Glomerular endothelial cell (primary cell): ENCODE measurements around the gene CEP170B. TPM values are rescaled to one million over a fixed set of nuclear protein-coding genes. Genes with fewer than 3 reads are reported as not detected.
"Not testable (repeated sequence)": the region's sequence is repeated elsewhere in the genome, so short reads cannot be mapped to it uniquely, and the experiment has no call there.

Experiments used
- DNase-seq: peaks from one replicate; pipeline ENCODE4 v3.0.0-alpha.2; 2011; ENCODE audit warnings: low read depth, low spot score; ENCODE audit errors: extremely low read depth
- total RNA-seq: library from RNA; depleted of rRNA; stranded (reverse); fragments of >200 nt; gene quantifications from 2 replicates; pipeline ENCODE4 v1.2.3, GENCODE V29; 2015

The CEP170B gene
- total RNA-seq, 1 donor from 2014 or later, result 37.0 TPM

DNA sequence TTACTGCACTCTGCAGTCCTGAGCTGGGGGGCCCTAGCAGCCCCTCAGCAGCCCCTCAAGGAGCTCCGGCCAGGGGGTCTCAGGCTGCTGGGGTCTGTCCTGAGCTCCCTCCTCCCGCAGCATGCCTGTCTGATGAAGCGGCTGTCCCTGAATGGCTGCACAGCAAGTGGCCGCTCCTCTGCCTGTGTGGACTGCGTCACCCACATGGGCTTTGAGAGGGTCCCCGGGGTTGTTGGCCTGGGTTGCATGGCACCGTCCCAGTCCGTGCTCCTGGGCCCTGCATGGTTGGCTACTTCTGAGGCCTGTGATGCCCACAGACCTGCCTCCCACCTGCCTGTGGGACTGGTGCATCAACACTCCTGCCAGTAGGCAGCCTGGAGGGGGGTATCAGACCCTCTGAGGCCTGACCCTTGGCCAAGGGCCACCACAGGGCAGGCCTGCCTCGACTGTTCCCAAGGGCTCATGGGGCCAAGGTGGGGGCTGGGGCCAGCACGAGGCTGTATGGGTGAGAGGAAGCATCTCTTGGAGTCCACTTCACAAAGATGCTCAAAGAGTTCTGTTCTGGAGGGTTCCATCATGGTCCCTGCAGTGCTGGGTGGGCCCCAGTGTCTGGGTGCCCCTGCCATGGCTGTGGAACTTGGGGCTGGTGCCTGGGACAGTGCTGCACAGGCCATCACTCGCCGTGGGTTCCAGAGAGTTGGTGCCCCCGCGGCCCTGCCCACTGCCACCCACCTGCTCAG lies 12.2 kb downstream of the CEP170B start:
- DNase-seq, result no peak

DNA sequence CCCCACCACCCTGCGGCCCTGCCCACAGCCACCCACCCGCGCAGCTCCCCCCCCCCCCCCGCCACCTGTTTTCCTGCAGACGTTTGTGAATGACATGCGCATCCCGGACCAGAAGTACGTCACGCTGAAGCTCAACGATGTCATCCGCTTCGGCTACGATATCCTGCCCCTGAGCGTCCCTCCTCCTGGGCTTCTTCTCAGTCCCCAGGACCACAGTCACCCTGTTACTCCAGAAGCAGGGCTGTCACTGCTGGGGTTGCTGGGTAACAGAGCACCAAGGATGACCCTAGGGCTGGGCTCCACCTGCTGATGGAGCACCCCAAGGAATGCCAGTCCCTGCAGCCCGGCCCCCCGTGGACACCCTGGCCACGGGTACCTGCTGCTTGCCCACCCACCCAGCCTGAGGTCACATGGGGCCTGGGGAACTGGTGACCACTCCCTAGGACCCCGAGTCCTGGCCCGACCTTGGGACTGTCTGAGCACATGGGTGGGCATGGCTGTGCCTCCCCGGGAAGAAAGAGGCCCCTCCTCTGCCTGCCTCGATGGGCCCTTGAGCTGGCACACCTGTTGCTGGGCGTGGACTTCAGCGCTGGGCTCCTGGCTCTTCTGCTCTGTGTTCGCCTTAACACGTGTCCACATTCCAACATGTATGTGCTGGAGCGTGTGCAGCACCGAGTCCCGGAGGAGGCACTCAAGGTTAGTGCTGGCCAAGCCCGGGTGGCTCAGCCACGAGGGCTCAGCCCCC lies 12.9 kb downstream of the CEP170B start:
- DNase-seq, result no peak

- DNase-seq, result no peak
These were observed 13.5 kb downstream of the CEP170B start for GRCh38 chr14:104878582-104878981.

- no peak for DNase-seq
These were observed 14.3 kb downstream of the CEP170B start for GRCh38 chr14:104879201-104879982.

DNA sequence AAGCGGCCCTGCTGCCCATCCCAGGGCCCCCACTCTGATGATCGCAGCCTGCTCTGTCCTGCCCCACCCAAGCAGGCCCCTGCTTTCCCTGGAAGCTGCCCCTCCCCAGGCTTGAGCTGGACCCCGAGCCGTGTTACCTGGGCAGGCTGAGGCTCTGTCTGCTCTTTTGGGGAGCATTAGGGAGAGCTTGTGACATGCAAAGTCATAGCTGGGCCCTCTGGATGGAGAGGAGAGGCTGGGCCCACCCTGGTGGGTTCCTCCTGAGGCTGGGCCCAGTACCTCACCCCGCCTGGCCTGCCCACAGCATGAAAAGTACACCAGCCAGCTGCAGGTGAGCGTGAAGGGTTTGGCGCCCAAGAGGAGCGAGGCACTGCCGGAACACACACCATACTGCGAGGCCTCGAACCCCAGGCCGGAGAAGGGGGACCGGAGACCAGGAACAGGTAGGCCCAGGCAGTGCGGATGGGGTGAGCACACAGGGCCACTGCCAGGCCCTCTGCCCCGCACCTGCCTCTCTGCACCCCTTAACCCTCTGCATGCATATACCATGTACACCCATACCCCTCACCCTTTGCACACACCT lies 15.0 kb downstream of the CEP170B start:
- DNase-seq, result no peak

DNA sequence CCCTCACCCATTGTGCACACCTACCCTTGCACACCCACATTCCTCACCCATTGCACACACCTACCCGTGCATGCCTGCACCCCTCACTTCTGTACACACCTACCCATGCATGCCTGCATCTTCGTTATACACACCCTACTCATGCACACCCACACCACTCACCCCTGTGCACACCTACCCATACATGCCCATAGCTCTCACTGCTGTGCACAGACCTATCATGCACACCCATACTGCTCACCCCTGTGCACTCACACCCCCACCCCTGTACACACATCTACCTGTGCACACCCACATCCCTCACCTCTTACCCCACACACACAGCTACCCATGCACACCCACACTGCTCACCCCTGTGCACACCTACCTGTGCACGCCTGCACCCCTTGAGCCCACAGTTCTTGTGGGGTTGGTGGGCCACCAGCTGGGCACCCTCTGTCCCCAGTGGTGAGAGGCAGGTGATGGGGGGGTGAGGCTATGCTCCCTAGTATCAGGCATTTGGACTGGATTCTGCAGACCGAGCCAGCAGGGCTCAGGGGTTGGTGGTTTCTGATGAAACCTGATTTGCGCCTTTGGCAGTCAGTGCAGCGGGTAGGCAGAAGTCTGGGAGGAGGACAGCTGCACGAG lies 15.6 kb downstream of the CEP170B start:
- DNase-seq, result no peak

DNA sequence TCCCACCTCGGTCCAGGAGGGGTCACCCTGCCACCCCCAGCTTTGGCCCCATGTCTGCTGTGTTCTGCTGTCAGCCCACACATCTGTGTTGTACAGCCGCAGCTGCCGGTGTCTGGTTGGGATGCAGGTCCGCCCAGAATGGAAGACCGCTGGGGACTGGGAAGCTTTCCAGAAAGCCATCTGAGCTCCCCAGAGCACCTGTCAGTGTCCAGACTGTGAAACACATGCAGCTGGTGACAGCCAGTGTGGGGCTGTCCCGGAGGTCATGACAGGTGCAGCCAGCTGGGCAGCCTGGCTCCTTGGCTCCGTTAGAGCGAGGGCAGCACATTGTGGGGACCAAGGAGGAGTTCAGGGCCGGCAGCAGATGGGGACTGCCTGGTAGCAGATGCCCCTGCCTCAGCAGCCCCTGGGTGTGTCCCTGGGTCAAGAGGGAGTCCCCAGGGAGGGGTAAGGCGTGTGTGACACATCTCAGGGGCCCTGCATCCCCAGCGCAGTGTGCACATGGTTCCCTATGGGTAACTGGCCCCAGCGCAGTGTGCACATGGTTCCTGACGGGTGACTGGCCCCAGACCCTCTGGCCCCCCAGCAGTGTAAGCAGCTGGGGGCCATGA lies 16.4 kb downstream of the CEP170B start:
- DNase-seq, result no peak

DNA sequence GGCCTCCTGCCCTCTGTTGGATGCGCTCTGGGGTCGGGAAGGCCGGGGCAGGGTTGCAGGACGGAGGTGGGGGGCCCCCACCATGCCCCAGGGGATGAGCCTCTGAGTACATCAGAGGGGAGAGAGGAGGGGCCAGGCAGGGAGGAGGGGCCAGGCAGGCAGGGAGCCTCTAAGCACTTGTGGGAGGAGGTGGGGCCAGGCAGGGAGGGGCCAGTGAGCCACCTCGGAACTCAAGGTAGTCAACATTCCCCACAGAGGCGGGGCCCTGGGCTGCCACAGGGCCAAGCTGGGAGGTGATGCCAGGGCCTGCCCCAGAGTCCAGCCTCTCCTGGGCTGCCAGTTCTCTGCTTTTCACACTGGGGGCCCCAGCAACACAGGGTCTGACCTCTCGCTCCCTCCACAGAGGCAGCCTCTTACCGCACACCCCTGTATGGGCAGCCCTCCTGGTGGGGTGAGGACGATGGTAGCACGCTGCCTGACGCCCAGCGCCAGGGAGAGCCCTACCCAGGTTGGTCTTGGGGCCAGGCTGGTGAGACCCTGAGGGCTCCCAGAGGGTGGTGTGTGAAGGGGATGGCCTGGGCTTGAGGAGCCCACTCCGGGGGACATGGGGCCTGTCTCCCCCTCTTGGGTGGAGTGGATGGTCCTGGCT lies 17.4 kb downstream of the CEP170B start:
- no peak for DNase-seq

DNA sequence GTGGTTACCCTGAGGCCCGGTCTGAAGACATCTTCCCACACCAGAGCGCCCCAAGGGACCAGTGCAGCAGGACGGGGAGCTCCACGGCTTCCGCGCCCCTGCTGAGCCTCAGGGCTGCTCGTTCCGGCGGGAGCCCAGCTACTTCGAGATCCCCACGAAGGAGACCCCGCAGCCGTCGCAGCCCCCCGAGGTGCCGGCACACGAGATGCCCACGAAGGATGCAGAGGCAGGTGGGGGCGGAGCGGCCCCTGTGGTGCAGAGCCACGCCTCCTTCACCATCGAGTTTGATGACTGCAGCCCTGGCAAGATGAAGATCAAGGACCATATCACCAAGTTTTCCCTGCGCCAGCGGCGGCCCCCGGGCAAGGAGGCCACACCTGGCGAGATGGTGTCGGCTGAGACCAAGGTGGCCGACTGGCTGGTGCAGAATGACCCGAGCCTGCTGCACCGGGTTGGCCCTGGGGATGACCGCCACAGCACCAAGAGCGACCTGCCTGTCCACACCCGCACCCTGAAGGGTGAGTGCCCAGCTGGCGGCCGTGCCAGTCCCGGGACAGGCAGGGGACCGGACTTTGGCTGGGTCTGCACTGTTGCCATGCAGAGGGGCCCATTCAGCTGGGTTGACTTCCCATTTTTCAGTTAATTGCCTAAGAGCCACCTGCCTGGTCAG lies 18.1 kb downstream of the CEP170B start:
- DNase-seq, result no peak

- no peak for DNase-seq
These were observed 18.8 kb downstream of the CEP170B start for GRCh38 chr14:104883681-104884361.

DNA sequence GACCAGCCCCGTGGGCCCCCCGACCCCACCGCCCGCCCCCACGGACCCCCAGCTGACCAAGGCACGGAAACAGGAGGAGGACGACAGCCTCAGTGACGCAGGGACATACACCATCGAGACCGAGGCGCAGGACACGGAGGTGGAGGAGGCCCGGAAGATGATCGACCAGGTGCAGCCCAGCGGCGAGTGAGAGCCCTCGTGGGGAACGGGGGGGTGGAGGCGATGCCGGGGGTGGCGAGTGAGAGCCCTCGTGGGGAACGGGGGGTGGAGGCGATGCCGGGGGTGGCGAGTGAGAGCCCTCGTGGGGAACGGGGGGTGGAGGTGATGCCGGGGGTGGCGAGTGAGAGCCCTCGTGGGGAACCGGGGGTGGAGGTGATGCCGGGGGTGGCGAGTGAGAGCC lies 19.3 kb downstream of the CEP170B start:
- DNase-seq, result not testable (repeated sequence)

GRCh38 chr14:104885031-104885972 lies 20.2 kb downstream of the CEP170B start:
- no peak for DNase-seq

- no peak for DNase-seq
These were observed 21.1 kb downstream of the CEP170B start for GRCh38 chr14:104885973-104886689.

DNA sequence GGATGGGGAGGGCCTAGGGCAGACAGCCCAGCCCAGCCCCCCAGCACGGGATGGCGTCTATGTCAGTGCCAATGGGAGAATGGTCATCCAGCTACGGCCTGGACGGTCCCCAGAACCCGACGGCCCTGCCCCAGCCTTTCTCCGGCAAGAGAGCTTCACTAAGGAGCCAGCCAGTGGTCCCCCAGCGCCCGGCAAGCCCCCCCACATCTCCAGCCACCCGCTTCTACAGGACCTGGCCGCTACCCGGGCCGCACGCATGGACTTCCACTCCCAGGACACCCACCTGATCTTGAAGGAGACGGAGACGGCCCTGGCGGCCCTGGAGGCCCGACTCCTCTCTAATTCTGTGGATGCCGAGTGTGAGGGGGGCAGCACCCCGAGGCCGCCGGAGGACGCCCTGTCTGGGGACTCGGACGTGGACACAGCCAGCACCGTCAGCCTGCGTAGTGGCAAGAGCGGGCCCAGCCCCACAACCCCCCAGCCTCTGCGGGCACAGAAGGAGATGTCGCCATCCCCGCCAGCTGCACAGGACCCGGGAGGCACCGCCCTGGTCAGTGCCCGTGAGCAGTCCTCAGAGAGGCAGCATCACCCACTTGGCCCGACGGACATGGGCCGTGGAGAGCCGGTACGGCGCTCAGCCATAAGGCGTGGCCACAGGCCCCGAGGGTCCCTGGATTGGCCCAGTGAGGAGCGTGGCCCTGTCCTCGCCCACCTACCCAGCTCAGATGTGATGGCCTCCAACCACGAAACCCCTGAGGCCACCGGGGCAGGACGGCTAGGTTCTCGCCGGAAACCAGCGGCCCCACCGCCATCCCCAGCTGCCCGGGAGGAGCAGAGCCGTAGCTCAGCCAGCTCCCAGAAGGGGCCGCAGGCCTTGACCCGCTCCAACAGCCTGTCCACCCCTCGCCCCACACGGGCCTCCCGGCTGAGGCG lies 21.9 kb downstream of the CEP170B start:
- DNase-seq, result no peak

- DNase-seq, result no peak
These were observed 22.8 kb downstream of the CEP170B start for GRCh38 chr14:104887623-104888488.
